Mononuclear cell (primary cell): ENCODE results near the gene KRT76. TPM values are rescaled to one million over a fixed set of nuclear protein-coding genes. Genes with fewer than 3 reads are reported as not detected.

Source experiments
- H3K27me3 ChIP-seq: 2 replicates; pipeline ENCODE4 v1.6.0; 2011; ENCODE audit warnings: low read length, control low read depth; ENCODE audit not compliant: insufficient read depth
- H3K4me1 ChIP-seq: 2 replicates; pipeline ENCODE4 v1.5.1; 2011; ENCODE audit warnings: mild to moderate bottlenecking, low read length, control low read depth; ENCODE audit not compliant: insufficient read depth
- H3K4me3 ChIP-seq: 2 replicates; pipeline ENCODE4 v1.5.1; 2011; ENCODE audit warnings: mild to moderate bottlenecking, low read length, moderate library complexity
- H3K9me3 ChIP-seq: 2 replicates; pipeline ENCODE4 v1.5.1; 2011; ENCODE audit warnings: low read depth, mild to moderate bottlenecking, control low read depth, low read length
- total RNA-seq: library from RNA; depleted of rRNA; stranded (reverse); fragments of >200 nt; gene quantifications from one replicate; pipeline ENCODE4 v1.2.3, GENCODE V29; 2012

Gene KRT76
- total RNA-seq, 1 donor: not detected

GRCh38 chr12:52781399-52782082, 4.4 kb upstream of the KRT76 start:
- Histone ChIP-seq H3K4me1 (no peaks in the 10 kb centered on the region), H3K9me3 (no peaks in the 10 kb centered on the region), H3K27me3 (no peaks in the 10 kb centered on the region), H3K4me3 (no peak overlapping the region)

- no peaks in the 10 kb centered on the region for H3K27me3 ChIP-seq
- no peaks in the 10 kb centered on the region for H3K9me3 ChIP-seq
- H3K4me3 ChIP-seq: no peak overlapping the region
- H3K4me1 ChIP-seq: no peaks in the 10 kb centered on the region
Measured at GRCh38 chr12:52779914-52780313, 2.8 kb upstream of the KRT76 start.

DNA sequence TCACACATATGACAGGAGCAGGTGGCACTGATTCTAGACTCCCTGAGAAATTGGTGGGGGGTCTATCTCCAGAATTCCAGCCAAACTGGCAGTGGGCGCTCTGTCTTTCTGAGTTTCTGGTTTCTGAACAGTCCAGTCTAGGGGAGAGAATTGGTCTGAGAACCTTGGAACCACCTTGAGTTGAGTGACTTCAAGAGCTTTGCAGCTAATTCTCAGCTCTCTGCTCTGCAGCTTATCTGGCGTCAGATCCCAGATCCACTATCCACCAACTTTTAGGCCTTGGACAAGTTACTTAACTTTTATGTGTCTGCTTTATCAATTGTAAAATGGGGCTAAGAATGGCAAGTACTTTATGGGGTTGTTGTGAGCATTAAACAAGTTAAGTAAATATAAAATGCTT, 1.7 kb upstream of the KRT76 start:
- no peaks in the 10 kb centered on the region for H3K4me1 ChIP-seq
- H3K9me3 ChIP-seq: no peaks in the 10 kb centered on the region
- no peak overlapping the region for H3K4me3 ChIP-seq
- H3K27me3 ChIP-seq: no peaks in the 10 kb centered on the region

GRCh38 chr12:52777566-52777965, 421 bp upstream of the KRT76 start:
- Histone ChIP-seq H3K4me1 (no peaks in the 10 kb centered on the region), H3K4me3 (no peak overlapping the region), H3K27me3 (no peaks in the 10 kb centered on the region), H3K9me3 (no peaks in the 10 kb centered on the region)

GRCh38 chr12:52776435-52776834, 710 bp downstream of the KRT76 start:
- Histone ChIP-seq H3K4me3 (no peak overlapping the region), H3K27me3 (no peaks in the 10 kb centered on the region), H3K9me3 (no peaks in the 10 kb centered on the region), H3K4me1 (no peaks in the 10 kb centered on the region)

GRCh38 chr12:52774629-52775250, 2.4 kb downstream of the KRT76 start:
- Histone ChIP-seq H3K4me1 (no peaks in the 10 kb centered on the region), H3K27me3 (no peaks in the 10 kb centered on the region), H3K4me3 (no peak overlapping the region), H3K9me3 (no peaks in the 10 kb centered on the region)

- Histone ChIP-seq H3K4me1 (no peaks in the 10 kb centered on the region), H3K27me3 (no peaks in the 10 kb centered on the region), H3K4me3 (no peak overlapping the region), H3K9me3 (no peaks in the 10 kb centered on the region)
Measured at GRCh38 chr12:52772772-52773171, 4.4 kb downstream of the KRT76 start.

DNA sequence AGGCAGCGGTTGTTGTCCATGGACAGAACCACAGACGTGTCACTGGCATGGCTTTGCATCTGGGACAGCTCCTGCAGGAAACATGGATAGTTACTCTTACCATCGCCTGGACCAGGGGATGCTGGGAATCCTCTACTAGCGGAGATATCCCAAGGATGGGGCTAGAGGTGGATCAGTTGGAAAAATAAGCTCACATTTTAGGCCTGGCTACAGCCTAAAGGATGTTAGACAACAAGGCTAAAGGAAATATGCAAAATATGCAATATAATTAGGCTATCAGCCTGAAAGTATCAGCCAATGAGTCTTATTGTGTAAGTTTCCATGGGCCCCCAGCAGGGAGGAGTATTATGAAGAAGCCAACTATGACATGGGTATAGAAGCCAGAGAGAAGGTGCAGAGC, 5.0 kb downstream of the KRT76 start:
- Histone ChIP-seq H3K4me1 (no peaks in the 10 kb centered on the region), H3K4me3 (no peak overlapping the region)

DNA sequence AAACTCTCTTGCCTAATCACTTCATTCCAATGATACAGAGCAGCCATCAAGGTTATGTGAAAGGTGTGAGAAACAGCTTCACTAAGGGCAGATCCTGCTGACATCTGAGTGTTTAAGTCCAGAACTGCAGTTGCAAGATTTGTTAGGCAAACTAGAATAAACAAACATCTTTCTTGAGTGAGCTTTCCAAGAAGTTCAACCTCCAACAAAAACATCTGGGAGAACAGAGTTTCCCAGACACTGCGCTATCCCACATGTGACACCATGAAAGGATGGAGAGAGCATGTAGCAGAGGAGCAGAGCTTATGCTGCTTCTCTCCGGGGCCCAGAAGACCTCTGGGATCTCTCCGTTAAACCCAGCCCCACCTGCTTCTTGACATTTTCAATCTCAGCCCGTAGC, 5.6 kb downstream of the KRT76 start:
- Histone ChIP-seq H3K4me3 (no peak overlapping the region), H3K27me3 (no peaks in the 10 kb centered on the region)

More for the DNA sequence above, 5.0 kb downstream of the KRT76 start:
- no peaks in the 10 kb centered on the region for H3K27me3 ChIP-seq
- H3K9me3 ChIP-seq: no peaks in the 10 kb centered on the region

DNA sequence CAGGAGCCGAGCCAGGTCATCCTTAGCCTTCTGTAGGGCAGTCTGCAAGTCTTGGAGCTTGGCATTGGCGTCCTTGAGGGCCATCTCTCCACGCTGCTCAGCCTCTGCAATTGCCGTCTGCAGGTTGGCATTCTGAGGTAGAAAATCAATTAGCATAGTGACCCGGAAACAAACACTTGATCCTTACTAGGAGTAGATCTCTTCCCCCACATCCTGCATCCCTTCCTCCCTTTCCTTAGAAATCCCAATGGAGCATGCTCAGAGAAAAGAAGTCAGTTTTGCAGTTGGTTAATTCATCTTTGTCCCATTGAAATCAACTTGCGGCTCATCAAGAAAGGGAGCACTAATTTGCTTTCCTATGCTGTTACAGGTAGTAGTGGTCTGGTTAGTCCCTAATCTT, 6.1 kb downstream of the KRT76 start:
- no peak overlapping the region for H3K4me3 ChIP-seq
- no peaks in the 10 kb centered on the region for H3K9me3 ChIP-seq
- H3K27me3 ChIP-seq: no peaks in the 10 kb centered on the region

More for the DNA sequence above, 5.6 kb downstream of the KRT76 start:
- no peaks in the 10 kb centered on the region for H3K9me3 ChIP-seq
- no peaks in the 10 kb centered on the region for H3K4me1 ChIP-seq

GRCh38 chr12:52769946-52770345, 7.2 kb downstream of the KRT76 start:
- no peak overlapping the region for H3K4me3 ChIP-seq
- no peaks in the 10 kb centered on the region for H3K4me1 ChIP-seq
- no peaks in the 10 kb centered on the region for H3K9me3 ChIP-seq
- no peaks in the 10 kb centered on the region for H3K27me3 ChIP-seq

More for the DNA sequence above, 6.1 kb downstream of the KRT76 start:
- H3K4me1 ChIP-seq: no peaks in the 10 kb centered on the region

DNA sequence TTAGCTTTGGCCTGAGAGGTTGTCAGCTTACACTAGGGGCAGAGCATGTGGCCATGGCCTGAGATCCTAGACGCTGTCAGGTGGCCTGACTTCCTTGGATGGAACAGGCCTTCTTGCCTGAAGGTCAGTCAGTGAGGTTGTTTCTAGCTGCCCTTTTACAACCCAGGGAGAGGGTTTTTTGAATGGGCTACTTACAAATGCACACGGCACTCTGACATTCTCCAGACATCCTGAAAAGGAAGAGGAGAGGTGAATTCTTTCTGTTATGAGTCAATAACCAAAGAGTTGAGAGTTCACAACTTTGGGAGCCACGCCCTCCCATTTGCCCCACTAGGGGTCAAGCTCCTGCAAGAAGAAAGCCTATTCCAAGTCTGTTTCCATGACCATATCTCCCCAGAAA, 7.8 kb downstream of the KRT76 start:
- Histone ChIP-seq H3K4me1 (no peaks in the 10 kb centered on the region), H3K27me3 (no peaks in the 10 kb centered on the region), H3K4me3 (no peak overlapping the region), H3K9me3 (no peaks in the 10 kb centered on the region)

DNA sequence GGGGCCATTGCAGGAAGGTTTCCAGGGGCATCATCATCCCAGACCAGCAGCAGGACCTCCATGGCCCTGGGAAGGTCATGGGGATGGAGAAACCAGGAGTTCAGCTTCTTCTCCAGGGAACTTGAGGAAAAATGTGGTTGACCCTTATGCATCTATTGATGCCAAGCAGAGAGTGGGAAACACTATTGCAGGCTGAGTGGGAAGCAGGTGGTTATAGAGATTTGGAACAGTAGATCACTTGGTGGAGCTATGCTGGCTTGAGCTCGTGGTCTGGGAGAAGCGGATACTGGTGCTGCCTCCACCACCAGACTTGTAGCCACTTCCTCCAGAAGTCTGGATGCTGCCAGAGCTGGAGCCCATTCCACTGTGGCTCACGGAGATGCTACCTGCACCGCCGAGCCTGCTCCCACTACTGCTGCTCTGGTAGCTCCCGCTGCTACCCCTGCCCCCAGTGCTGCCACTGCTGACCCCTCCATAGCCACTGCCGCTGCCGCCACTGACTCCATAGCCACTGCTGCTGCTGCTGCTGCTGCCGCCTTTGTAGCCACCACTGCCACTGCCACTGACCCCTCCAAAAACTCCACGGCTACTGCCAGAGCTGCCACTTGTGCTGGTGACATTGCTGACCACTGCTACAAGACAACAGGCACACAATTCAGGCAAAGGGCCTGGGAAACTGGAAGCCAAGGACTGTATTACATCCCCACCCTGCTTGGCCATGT, 8.5 kb downstream of the KRT76 start:
- no peaks in the 10 kb centered on the region for H3K4me1 ChIP-seq
- H3K4me3 ChIP-seq: no peak overlapping the region
- H3K27me3 ChIP-seq: no peaks in the 10 kb centered on the region
- H3K9me3 ChIP-seq: no peaks in the 10 kb centered on the region

GRCh38 chr12:52767427-52767826, 9.7 kb downstream of the KRT76 start:
- Histone ChIP-seq H3K4me1 (no peaks in the 10 kb centered on the region), H3K27me3 (no peaks in the 10 kb centered on the region), H3K9me3 (no peaks in the 10 kb centered on the region), H3K4me3 (no peak overlapping the region)

- Histone ChIP-seq H3K9me3 (no peaks in the 10 kb centered on the region), H3K4me1 (no peaks in the 10 kb centered on the region), H3K27me3 (no peaks in the 10 kb centered on the region)
Measured at GRCh38 chr12:52767020-52767379, 10.1 kb downstream of the KRT76 start.

More at GRCh38 chr12:52767020-52767379, 10.1 kb downstream of the KRT76 start:
- H3K4me3 ChIP-seq: no peak overlapping the region
